Measurements from ENCODE around the gene NRCAM.
"Not testable (repeated sequence)": the region's sequence is repeated elsewhere in the genome, so short reads cannot be mapped to it uniquely, and the experiment has no call there.

Gene NRCAM

GRCh38 chr7:108484137-108484536, 27.9 kb upstream of the NRCAM start:
- Histone ChIP-seq H3K9me3 (ENCODE audit: control insufficient read depth in 2 of 2, low read length in 2 of 2) (no peaks in the 10 kb centered on the region), H3K27ac (ENCODE audit: low read length) (no peak overlapping the region), H3K36me3 (ENCODE audit: control insufficient read depth in 2 of 2, insufficient read depth in 2 of 2, low read length in 2 of 2) (peaks cover 0 to 8% of the 10 kb centered on the region in 2 donors), H3K4me1 (ENCODE audit: control insufficient read depth, insufficient read depth, low read length) (no peaks in the 10 kb centered on the region), H3K27me3 (ENCODE audit: control insufficient read depth in 1 of 2, insufficient read depth in 2 of 2, low read length in 2 of 2) (no peaks in the 10 kb centered on the region), H3K4me3 (ENCODE audit: low read length in 2 of 2) (no peak overlapping the region), H3K9ac (ENCODE audit: low read length in 2 of 2) (no peak overlapping the region)

DNA sequence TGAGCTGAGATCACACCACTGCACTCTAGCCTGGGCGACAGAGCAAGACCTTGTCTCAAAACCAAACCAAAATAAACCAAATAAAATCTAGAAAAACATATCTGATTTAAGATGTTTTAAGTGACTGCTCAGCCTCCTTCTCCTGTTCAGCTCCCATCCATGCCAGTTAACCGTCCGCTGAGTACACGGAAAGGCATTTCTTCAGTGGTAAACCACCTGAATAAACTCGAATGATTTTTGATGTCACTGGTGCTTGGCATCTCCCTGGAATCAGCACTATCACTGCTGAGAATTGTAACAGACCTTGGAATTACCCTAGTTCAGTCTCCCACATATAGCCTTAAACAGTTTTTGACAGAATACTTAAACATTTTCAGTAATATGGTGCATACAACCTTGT, 24.1 kb upstream of the NRCAM start:
- Histone ChIP-seq H3K27ac (ENCODE audit: low read length) (no peak overlapping the region), H3K27me3 (ENCODE audit: control insufficient read depth in 1 of 2, insufficient read depth in 2 of 2, low read length in 2 of 2) (no peaks in the 10 kb centered on the region), H3K9ac (ENCODE audit: low read length in 2 of 2) (no peak overlapping the region), H3K36me3 (ENCODE audit: control insufficient read depth in 2 of 2, insufficient read depth in 2 of 2, low read length in 2 of 2) (peaks cover 9 to 20% of the 10 kb centered on the region in 2 donors), H3K9me3 (ENCODE audit: control insufficient read depth in 2 of 2, low read length in 2 of 2) (no peaks in the 10 kb centered on the region), H3K4me1 (ENCODE audit: control insufficient read depth, insufficient read depth, low read length) (no peaks in the 10 kb centered on the region), H3K4me3 (ENCODE audit: low read length in 2 of 2) (no peak overlapping the region)

- H3K4me1 ChIP-seq (ENCODE audit: control insufficient read depth, insufficient read depth, low read length): no peaks in the 10 kb centered on the region
- no peak overlapping the region for H3K4me3 ChIP-seq (ENCODE audit: low read length in 2 of 2)
- H3K9me3 ChIP-seq (ENCODE audit: control insufficient read depth in 2 of 2, low read length in 2 of 2): no peaks in the 10 kb centered on the region
- H3K9ac ChIP-seq (ENCODE audit: low read length in 2 of 2): no peak overlapping the region
- no peak overlapping the region for H3K27ac ChIP-seq (ENCODE audit: low read length)
- no peaks in the 10 kb centered on the region for H3K27me3 ChIP-seq (ENCODE audit: control insufficient read depth in 1 of 2, insufficient read depth in 2 of 2, low read length in 2 of 2)
- H3K36me3 ChIP-seq (ENCODE audit: control insufficient read depth in 2 of 2, insufficient read depth in 2 of 2, low read length in 2 of 2): peaks cover 9 to 21% of the 10 kb centered on the region in 2 donors
Observed at GRCh38 chr7:108479751-108480150, 23.5 kb upstream of the NRCAM start.

DNA sequence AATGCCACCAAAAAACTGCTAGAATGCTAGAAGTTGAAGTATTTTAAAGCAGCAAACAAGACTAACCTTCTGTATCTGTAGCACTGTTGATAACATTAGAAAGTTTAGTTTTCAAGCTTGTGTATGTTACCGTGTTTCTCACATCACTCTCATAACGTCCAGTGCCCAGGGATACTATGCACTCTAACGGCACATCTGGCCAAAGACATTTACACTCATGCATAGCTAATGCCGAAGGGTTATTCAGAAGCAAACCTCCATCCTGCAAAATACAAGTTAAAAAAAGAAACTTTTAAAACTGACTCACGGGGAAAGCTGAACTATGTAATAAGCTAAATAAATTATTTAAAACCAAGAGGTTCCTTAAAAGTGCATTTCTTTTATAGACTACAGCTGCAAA, 22.9 kb upstream of the NRCAM start:
- H3K4me3 ChIP-seq (ENCODE audit: low read length in 2 of 2): no peak overlapping the region
- H3K4me1 ChIP-seq (ENCODE audit: control insufficient read depth, insufficient read depth, low read length): no peaks in the 10 kb centered on the region
- no peaks in the 10 kb centered on the region for H3K27me3 ChIP-seq (ENCODE audit: control insufficient read depth in 1 of 2, insufficient read depth in 2 of 2, low read length in 2 of 2)
- H3K9ac ChIP-seq (ENCODE audit: low read length in 2 of 2): no peak overlapping the region
- H3K27ac ChIP-seq (ENCODE audit: low read length): no peak overlapping the region
- peaks cover 9 to 21% of the 10 kb centered on the region in 2 donors for H3K36me3 ChIP-seq (ENCODE audit: control insufficient read depth in 2 of 2, insufficient read depth in 2 of 2, low read length in 2 of 2)
- no peaks in the 10 kb centered on the region for H3K9me3 ChIP-seq (ENCODE audit: control insufficient read depth in 2 of 2, low read length in 2 of 2)

DNA sequence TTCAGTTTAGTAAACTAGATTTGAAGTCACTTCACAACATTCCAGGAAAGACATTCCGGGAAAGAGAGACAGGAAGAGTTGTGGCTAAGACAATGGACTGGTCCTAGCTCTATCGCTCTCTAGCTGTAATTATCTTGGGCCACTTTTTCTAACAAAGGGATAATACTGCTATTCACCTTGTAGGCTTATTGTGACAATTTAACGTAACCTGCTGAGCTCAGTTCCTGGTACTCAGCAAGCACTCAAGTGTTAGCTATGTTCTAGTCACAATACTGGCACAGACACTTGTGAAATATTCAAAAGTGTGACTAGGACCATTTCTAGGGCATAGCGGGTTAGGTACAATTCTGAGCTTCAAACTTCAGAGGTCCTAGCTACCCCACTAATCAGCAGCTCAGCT, 12.0 kb upstream of the NRCAM start:
- H3K27ac ChIP-seq (ENCODE audit: low read length): no peak overlapping the region
- peaks cover 0 to 2% of the 10 kb centered on the region in 2 donors for H3K36me3 ChIP-seq (ENCODE audit: control insufficient read depth in 2 of 2, insufficient read depth in 2 of 2, low read length in 2 of 2)
- no peak overlapping the region for H3K4me3 ChIP-seq (ENCODE audit: low read length in 2 of 2)
- H3K9me3 ChIP-seq (ENCODE audit: control insufficient read depth in 2 of 2, low read length in 2 of 2): no peaks in the 10 kb centered on the region
- H3K9ac ChIP-seq (ENCODE audit: low read length in 2 of 2): no peak overlapping the region
- H3K4me1 ChIP-seq (ENCODE audit: control insufficient read depth, insufficient read depth, low read length): no peaks in the 10 kb centered on the region
- no peaks in the 10 kb centered on the region for H3K27me3 ChIP-seq (ENCODE audit: control insufficient read depth in 1 of 2, insufficient read depth in 2 of 2, low read length in 2 of 2)

DNA sequence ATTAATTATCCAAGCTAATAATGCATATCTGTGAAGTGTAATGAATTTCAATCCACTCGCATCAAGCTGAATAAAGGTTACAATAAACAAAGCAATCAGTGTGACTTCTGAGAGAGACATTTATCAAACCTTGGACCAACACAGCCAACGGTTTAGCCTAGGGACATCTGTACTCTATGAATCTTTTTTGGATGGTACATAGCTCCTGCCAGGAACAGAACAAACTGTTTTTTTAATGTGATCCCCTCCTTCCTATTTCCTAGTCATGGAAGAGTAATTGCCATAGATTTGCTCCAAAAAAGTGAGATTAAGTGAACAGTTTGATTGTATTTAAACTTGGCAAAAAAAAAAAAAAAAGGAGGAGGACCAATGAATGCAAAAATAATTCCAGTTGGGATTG, 11.2 kb upstream of the NRCAM start:
- Histone ChIP-seq H3K27me3 (ENCODE audit: control insufficient read depth in 1 of 2, insufficient read depth in 2 of 2, low read length in 2 of 2) (no peaks in the 10 kb centered on the region), H3K4me3 (ENCODE audit: low read length in 2 of 2) (no peak overlapping the region), H3K27ac (ENCODE audit: low read length) (no peak overlapping the region), H3K9ac (ENCODE audit: low read length in 2 of 2) (no peak overlapping the region), H3K9me3 (ENCODE audit: control insufficient read depth in 2 of 2, low read length in 2 of 2) (no peaks in the 10 kb centered on the region), H3K36me3 (ENCODE audit: control insufficient read depth in 2 of 2, insufficient read depth in 2 of 2, low read length in 2 of 2) (peaks cover 0 to 2% of the 10 kb centered on the region in 2 donors), H3K4me1 (ENCODE audit: control insufficient read depth, insufficient read depth, low read length) (no peaks in the 10 kb centered on the region)

DNA sequence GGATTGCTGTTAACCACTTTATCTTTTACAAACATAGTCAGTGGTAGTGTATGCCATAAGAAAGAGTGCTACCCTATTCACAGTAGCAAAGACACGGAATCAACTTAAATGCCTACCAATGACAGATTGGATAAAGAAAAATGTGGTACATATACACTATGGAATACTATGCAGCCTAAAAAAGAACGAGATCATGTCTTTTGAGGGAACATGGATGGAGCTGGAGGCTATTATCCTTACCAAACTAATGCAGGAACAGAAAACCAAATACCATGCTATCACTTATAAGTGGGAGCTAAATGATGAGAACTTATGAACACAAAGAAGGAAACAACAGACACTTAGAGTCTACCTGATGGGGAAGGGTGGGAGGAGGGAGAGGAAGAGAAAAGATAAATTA, 10.1 kb upstream of the NRCAM start:
- not testable (repeated sequence) for H3K27me3 ChIP-seq (ENCODE audit: control insufficient read depth in 1 of 2, insufficient read depth in 2 of 2, low read length in 2 of 2); H3K4me1 ChIP-seq (ENCODE audit: control insufficient read depth, insufficient read depth, low read length); H3K9me3 ChIP-seq (ENCODE audit: control insufficient read depth in 2 of 2, low read length in 2 of 2); H3K27ac ChIP-seq (ENCODE audit: low read length); H3K36me3 ChIP-seq (ENCODE audit: control insufficient read depth in 2 of 2, insufficient read depth in 2 of 2, low read length in 2 of 2); H3K9ac ChIP-seq (ENCODE audit: low read length in 2 of 2); H3K4me3 ChIP-seq (ENCODE audit: low read length in 2 of 2)

GRCh38 chr7:108464743-108465142, 8.5 kb upstream of the NRCAM start:
- Histone ChIP-seq H3K27me3 (ENCODE audit: control insufficient read depth in 1 of 2, insufficient read depth in 2 of 2, low read length in 2 of 2) (peaks cover 0 to 5% of the 10 kb centered on the region in 2 donors), H3K27ac (ENCODE audit: low read length) (no peak overlapping the region), H3K4me3 (ENCODE audit: low read length in 2 of 2) (no peak overlapping the region), H3K4me1 (ENCODE audit: control insufficient read depth, insufficient read depth, low read length) (no peaks in the 10 kb centered on the region), H3K36me3 (ENCODE audit: control insufficient read depth in 2 of 2, insufficient read depth in 2 of 2, low read length in 2 of 2) (no peaks in the 10 kb centered on the region), H3K9me3 (ENCODE audit: control insufficient read depth in 2 of 2, low read length in 2 of 2) (no peaks in the 10 kb centered on the region), H3K9ac (ENCODE audit: low read length in 2 of 2) (no peak overlapping the region)

DNA sequence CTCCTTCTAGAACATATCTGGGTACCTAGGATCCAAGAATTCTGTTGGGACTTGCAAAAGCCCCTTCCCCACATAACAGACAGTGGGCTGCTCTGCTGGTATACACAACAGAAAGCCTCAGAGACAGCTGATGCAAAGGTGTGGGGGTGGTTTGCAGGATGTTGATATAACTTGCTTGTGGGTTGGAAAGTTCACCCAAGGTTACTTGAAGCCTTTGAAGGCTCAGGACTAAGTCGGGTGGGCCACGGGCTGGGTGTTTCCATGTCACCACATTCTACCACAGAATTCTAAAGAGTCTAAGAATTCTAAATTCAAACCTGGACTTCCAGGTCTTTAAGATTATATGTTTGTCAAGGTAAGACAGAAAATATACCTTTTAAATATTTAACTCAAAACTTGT, 7.4 kb upstream of the NRCAM start:
- no peak overlapping the region for H3K27ac ChIP-seq (ENCODE audit: low read length)
- H3K9me3 ChIP-seq (ENCODE audit: control insufficient read depth in 2 of 2, low read length in 2 of 2): no peaks in the 10 kb centered on the region
- H3K4me3 ChIP-seq (ENCODE audit: low read length in 2 of 2): no peak overlapping the region
- peaks cover 3 to 6% of the 10 kb centered on the region in 2 donors for H3K27me3 ChIP-seq (ENCODE audit: control insufficient read depth in 1 of 2, insufficient read depth in 2 of 2, low read length in 2 of 2)
- H3K36me3 ChIP-seq (ENCODE audit: control insufficient read depth in 2 of 2, insufficient read depth in 2 of 2, low read length in 2 of 2): no peaks in the 10 kb centered on the region
- no peak overlapping the region for H3K9ac ChIP-seq (ENCODE audit: low read length in 2 of 2)
- no peaks in the 10 kb centered on the region for H3K4me1 ChIP-seq (ENCODE audit: control insufficient read depth, insufficient read depth, low read length)

DNA sequence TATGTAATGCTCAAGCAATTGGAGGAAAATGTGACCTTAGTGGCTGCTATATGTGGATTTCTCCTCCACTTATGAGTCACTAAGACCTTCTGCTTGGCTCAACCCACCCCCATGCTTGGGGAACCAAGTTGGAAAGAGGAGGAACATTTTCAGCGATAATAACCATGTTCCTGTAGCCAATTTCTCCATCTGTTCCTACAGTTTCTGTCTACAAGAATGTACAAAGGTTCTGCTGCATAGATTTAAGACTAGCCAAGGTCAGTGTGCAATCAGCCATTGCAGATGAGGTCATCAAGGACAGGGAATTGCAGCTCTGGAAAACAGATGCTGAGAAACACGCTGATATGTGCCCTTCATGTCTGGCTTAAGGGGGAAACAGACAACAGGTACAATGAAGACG, 5.6 kb upstream of the NRCAM start:
- no peak overlapping the region for H3K27ac ChIP-seq (ENCODE audit: low read length)
- H3K9ac ChIP-seq (ENCODE audit: low read length in 2 of 2): no peak overlapping the region
- H3K4me3 ChIP-seq (ENCODE audit: low read length in 2 of 2): no peak overlapping the region
- H3K36me3 ChIP-seq (ENCODE audit: control insufficient read depth in 2 of 2, insufficient read depth in 2 of 2, low read length in 2 of 2): no peaks in the 10 kb centered on the region
- H3K27me3 ChIP-seq (ENCODE audit: control insufficient read depth in 1 of 2, insufficient read depth in 2 of 2, low read length in 2 of 2): peaks cover 14 to 18% of the 10 kb centered on the region in 2 donors
- no peaks in the 10 kb centered on the region for H3K4me1 ChIP-seq (ENCODE audit: control insufficient read depth, insufficient read depth, low read length)
- H3K9me3 ChIP-seq (ENCODE audit: control insufficient read depth in 2 of 2, low read length in 2 of 2): no peaks in the 10 kb centered on the region

DNA sequence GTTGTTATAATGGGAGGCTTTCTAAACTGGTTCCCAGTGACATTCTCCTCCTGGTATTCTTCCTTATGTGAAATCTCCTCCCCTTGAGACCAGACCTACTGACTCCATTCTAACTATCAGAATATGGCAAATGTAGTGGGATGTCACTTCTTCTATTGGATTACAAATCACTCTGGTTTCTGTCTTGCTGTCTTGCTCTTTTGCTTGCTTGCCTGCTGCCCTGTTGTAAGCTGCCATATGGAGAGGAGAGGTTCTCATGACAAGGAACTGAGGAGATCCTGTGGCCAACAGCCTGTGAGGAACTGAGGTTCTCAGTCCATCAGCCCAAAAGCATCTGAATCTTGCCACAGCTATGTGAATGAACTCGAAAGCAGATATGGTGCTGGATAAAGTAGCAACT, 4.7 kb upstream of the NRCAM start:
- Histone ChIP-seq H3K36me3 (ENCODE audit: control insufficient read depth in 2 of 2, insufficient read depth in 2 of 2, low read length in 2 of 2) (no peaks in the 10 kb centered on the region), H3K9ac (ENCODE audit: low read length in 2 of 2) (no peak overlapping the region), H3K4me3 (ENCODE audit: low read length in 2 of 2) (no peak overlapping the region), H3K27me3 (ENCODE audit: control insufficient read depth in 1 of 2, insufficient read depth in 2 of 2, low read length in 2 of 2) (peaks cover 17 to 18% of the 10 kb centered on the region in 2 donors), H3K27ac (ENCODE audit: low read length) (no peak overlapping the region), H3K4me1 (ENCODE audit: control insufficient read depth, insufficient read depth, low read length) (peaks cover 1% of the 10 kb centered on the region), H3K9me3 (ENCODE audit: control insufficient read depth in 2 of 2, low read length in 2 of 2) (no peaks in the 10 kb centered on the region)
